Adrenal gland (tissue), 12 donors: ENCODE results near the gene MYO5B. TPM values are rescaled to one million over a fixed set of nuclear protein-coding genes. Genes with fewer than 3 reads are reported as not detected.
"Not testable (repeated sequence)": the region's sequence is repeated elsewhere in the genome, so short reads cannot be mapped to it uniquely, and the experiment has no call there.

ENCODE experiments used
- DNase-seq, 7 donors: peaks; one replicate each; pipeline ENCODE4 v3.0.0-alpha.2; 2019 to 2020
- H3K27ac ChIP-seq, 5 donors: fragments of 200-600 bp; sonication (generic) in 4 of 5; 1 replicate in 3 of 5; 2 replicates in 2 of 5; pipeline versions ENCODE4 v1.5.1 to v1.8.0; 2016 to 2020; ENCODE audit warnings: mild to moderate bottlenecking in 1 of 5
- H3K27me3 ChIP-seq: fragments of 200-600 bp; 2 replicates; pipeline ENCODE4 v1.8.0; 2021
- H3K36me3 ChIP-seq, 2 donors: fragments of 200-600 bp; replicated peaks in 1 of 2; 1 replicate in 1 of 2; 2 replicates in 1 of 2; pipeline versions ENCODE4 v1.5.1 to v1.8.0; 2018 to 2022
- H3K4me1 ChIP-seq, 2 donors: fragments of 200-600 bp; replicated peaks in 1 of 2; 1 replicate in 1 of 2; 2 replicates in 1 of 2; pipeline versions ENCODE4 v1.5.1 to v1.8.0; 2018 to 2021
- H3K4me3 ChIP-seq, 4 donors: fragments of 200-600 bp; sonication (generic) in 3 of 4; one replicate each; pipeline ENCODE4 v1.5.1; 2016 to 2018
- H3K9me3 ChIP-seq, 3 donors: fragments of 200-600 bp; sonication (generic) in 1 of 3; replicated peaks in 1 of 3; 1 replicate in 2 of 3; 2 replicates in 1 of 3; pipeline versions ENCODE4 v1.5.1 to v1.8.0; 2016 to 2021
- POLR2A ChIP-seq, 2 donors: fragments of 450-650 bp; IDR thresholded peaks; one replicate each; pipeline ENCODE4 v1.6.1; 2017; ENCODE audit warnings: antibody characterized with exemption in 2 of 2, mild to moderate bottlenecking in 2 of 2, moderate library complexity in 1 of 2
- WGBS, 4 donors: extraction: QIAGEN DNeasy Blood & Tissue Kit in 2 of 4; methylation state at CpG; one replicate each; pipeline versions ENCODE4 v1.1.5 to v1.1.7; 2013 to 2017; 5-methylcytosine and 5-hydroxymethylcytosine counted together
- intact Hi-C, 2 donors: fragments of 100-400 bp; cut with DNase I; formaldehyde crosslinking; loops; one replicate each; pipeline versions ENCODE4 v1.14.1 to v1.15.0; 2022 to 2023
- polyA plus RNA-seq, 3 donors: library from polyadenylated mRNA; stranded (reverse); fragments of 200-250 nt in 2 of 3; fragments of 350-450 nt in 1 of 3; fragmentation: Illumina TruSeq in 1 of 3; extraction: RNeasy Lipid Tissue Mini Kit (QIAGEN cat#74804) in 1 of 3; gene quantifications; one replicate each; pipeline ENCODE4 v1.2.3, GENCODE V29; 2013 to 2014
- total RNA-seq, 9 donors: library from RNA; depleted of rRNA in 4 of 9; stranded (reverse); fragments of >200 nt in 4 of 9; fragments of 120-200 nt in 1 of 9; fragmentation: NEBNext Ultra II Directional in 1 of 9; extraction: Animal tissue kit (Norgen Biotek cat#: 25700) in 1 of 9; gene quantifications; one replicate each; pipeline versions ENCODE4 v1.1.0 to v1.2.4, GENCODE V29; 2013 to 2023
- TF ChIP-seq, protein P1 (sequence below), 6 experiments: fragments of 450-650 bp in 4 of 6; fragments of 200-600 bp in 2 of 6; sonication (generic) in 1 of 6; IDR thresholded peaks; 1 replicate in 5 of 6; 2 replicates in 1 of 6; pipeline versions ENCODE4 v1.5.1 to v1.8.0; 2016 to 2021; ENCODE audit warnings: antibody characterized with exemption in 6 of 6, mild to moderate bottlenecking in 2 of 6, moderate library complexity in 1 of 6
- donor health status: healthy with polysubstance abuse.
- donor health status: Bipolar disorder and iron deficiency.
- donor health status: DM: yes; HTN: yes; CAD: no.
- donor health status: DM: no; HTN: no; CAD: no.
- donor health status: DM: no; HTN: no; CAD: no.
- donor health status: DM: yes; HTN: yes; CAD: no.

MYO5B gene
- total and polyA plus RNA-seq, 12 donors: 0.61 to 9.3 (median 2.9) TPM

DNA sequence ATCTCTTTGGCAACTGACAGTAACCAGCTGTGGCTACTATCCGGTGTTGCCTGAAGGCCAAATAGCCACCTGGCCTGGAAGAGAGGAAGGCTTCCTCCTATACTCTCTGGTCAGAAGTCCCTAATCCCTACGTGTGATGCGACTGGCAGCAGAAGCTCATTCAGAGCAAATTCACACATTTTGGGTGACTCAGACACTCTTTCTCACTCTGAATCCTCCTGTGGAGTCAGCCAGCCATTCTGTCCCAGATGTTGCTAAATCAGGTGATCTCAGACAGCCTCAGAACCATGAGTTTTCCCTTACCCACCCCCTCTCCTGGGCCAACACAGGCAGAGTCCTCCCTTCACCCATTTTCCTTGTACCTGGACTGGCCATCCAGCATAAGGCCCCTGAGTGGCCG lies 36.7 kb upstream of the MYO5B start:
- intact Hi-C loops: no loop called here
- no peak for DNase-seq
- Histone ChIP-seq H3K4me1 (no peaks in the 10 kb centered on the region), H3K27me3 (peaks cover 3% of the 10 kb centered on the region), H3K36me3 (no peaks in the 10 kb centered on the region), H3K9me3 (no peaks in the 10 kb centered on the region), H3K4me3 (no peak overlapping the region), H3K27ac (no peak overlapping the region)
- WGBS, 4 donors: 81 to 91% (median 88%) methylated on average over 4 of the region's 4 CpGs
- TF ChIP-seq, protein P1, sequence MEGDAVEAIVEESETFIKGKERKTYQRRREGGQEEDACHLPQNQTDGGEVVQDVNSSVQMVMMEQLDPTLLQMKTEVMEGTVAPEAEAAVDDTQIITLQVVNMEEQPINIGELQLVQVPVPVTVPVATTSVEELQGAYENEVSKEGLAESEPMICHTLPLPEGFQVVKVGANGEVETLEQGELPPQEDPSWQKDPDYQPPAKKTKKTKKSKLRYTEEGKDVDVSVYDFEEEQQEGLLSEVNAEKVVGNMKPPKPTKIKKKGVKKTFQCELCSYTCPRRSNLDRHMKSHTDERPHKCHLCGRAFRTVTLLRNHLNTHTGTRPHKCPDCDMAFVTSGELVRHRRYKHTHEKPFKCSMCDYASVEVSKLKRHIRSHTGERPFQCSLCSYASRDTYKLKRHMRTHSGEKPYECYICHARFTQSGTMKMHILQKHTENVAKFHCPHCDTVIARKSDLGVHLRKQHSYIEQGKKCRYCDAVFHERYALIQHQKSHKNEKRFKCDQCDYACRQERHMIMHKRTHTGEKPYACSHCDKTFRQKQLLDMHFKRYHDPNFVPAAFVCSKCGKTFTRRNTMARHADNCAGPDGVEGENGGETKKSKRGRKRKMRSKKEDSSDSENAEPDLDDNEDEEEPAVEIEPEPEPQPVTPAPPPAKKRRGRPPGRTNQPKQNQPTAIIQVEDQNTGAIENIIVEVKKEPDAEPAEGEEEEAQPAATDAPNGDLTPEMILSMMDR (IDR thresholded peaks at IDR 0.05): no peak
- no peak for TF ChIP-seq POLR2A (IDR thresholded peaks at IDR 0.05)

DNA sequence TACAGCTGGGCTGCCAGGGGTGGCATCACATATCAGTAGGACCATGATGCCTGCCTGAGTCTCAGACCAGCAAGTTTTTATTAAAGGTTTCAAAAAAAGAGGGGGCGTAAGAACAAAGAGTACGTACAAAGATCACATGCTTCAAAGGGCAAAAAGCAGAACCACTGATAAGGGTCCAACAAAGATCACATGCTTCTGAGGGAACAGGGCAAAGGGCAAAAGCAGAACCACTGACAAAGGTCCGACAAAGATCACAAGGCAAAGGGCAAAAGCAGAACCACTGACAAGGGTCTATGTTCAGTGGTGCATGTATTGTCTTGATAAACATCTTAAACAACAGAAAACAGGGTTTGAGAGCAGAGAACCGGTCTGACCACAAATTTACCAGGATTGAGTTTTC lies 25.3 kb upstream of the MYO5B start:
- H3K27me3 ChIP-seq, H3K4me1 ChIP-seq, H3K27ac ChIP-seq, intact Hi-C loops, DNase-seq, H3K36me3 ChIP-seq, H3K4me3 ChIP-seq: not testable (repeated sequence)
- 70 to 89% (median 78%) methylated on average over 4 of the region's 4 CpGs for WGBS, 4 donors
- H3K9me3 ChIP-seq: peaks cover 0 to 11% (median 0%) of the 10 kb centered on the region in 3 donors

DNA sequence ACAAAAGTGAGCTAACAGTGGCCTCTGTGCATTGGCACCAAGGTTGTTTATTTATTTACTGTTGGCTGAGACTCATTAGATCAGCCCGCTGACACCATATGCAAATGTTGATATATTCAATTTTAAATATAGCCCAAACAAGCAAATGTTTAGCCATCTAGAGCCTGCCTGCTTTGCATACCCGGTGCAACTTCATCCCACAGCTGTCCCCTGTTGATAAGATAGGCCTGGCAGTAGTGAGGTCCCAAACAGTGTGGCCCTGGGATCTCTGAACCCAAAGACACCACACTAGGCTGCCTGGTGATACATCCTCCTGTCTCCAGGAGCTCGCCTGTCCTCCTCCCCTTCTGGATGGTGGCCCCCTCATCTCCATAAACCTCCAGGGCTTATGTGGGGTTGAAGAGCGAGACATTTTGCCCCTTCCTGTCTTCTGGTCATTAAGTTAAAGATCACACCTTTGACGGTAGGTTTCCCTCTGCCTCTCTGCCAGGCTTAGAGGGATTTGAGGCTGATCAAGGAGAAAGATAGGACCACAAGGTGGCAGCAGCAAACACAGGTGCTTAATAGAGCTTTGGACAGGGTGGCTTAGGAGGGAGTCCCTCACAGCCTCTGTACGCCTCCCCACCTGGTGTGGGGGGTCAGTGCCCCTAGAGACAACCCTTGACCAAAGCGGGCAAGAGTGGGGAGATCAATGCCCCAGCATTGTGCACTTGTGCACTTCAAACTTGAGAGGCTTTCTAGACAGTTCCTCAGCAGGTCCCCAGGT lies 23.7 kb upstream of the MYO5B start:
- intact Hi-C loops: loop anchor here (5.0 kb wide), 3 partner anchors 139 to 214 kb away; no protein-coding TSS in a partner anchor
- Histone ChIP-seq H3K4me3 (no peak overlapping the region), H3K36me3 (no peaks in the 10 kb centered on the region), H3K4me1 (no peaks in the 10 kb centered on the region), H3K9me3 (peaks cover 0 to 11% (median 0%) of the 10 kb centered on the region in 3 donors), H3K27me3 (peaks cover 3% of the 10 kb centered on the region), H3K27ac (no peak overlapping the region)
- peak in 3 of 7 donors; percentile 24 to 54 (median 50) for DNase-seq
- 43 to 60% (median 53%) methylated on average over 6 to 7 of the region's 7 CpGs for WGBS, 4 donors
- no peak for TF ChIP-seq POLR2A (IDR thresholded peaks at IDR 0.05)
- TF ChIP-seq, protein P1 (IDR thresholded peaks at IDR 0.05): peak in 5 of 6 experiments; percentile 8 to 47 (median 40)

DNA sequence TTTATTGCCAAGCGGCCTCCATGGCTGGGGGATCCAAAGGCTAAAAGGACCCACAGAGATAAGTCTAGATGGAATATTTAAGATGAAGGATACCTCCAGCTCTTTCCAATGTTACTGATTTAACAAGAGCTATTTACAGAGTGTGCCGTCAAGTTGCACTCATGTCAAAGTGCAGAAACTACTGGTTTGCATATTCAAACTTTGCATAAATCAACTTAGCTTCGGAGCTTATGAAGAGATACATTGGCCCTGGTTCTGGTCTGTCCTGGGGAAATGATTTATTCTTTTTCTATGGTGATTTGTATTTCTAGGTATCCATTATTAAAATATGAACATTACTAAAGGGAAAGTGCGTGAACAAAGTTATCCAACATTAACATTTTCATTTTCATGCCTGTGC lies 14.4 kb upstream of the MYO5B start:
- DNase-seq: no peak
- TF ChIP-seq, protein P1 (IDR thresholded peaks at IDR 0.05): no peak
- TF ChIP-seq POLR2A (IDR thresholded peaks at IDR 0.05): no peak
- no peaks in the 10 kb centered on the region for H3K9me3 ChIP-seq
- H3K36me3 ChIP-seq: no peaks in the 10 kb centered on the region
- H3K4me3 ChIP-seq: no peak overlapping the region
- H3K4me1 ChIP-seq: no peaks in the 10 kb centered on the region
- no peak overlapping the region for H3K27ac ChIP-seq
- intact Hi-C loops: no loop called here
- 76 to 89% (median 88%) methylated on average over 4 of the region's 4 CpGs for WGBS, 4 donors
- peaks cover 5% of the 10 kb centered on the region for H3K27me3 ChIP-seq

DNA sequence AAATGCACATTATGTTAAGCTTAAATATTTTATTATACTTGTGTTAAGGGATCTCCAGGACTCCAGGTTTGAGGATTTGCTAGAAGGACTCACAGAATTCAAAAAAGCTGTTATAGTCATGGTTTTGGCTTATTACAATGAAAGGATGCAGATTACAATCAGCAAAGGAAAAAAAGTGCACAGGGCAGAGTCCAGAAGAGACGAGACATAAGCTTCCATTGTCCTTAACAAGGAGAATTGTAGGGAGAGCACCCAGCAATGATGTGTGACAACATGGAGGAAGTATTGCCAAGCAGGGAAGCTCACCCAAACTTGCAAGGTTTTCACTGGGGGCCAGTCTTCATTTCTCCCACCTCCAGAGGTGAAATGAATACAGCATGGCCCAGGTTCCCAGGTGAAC lies 12.8 kb upstream of the MYO5B start:
- H3K27ac ChIP-seq: no peak overlapping the region
- WGBS, 4 donors: 52 to 76% (median 65%) methylated on average over 1 of the region's 1 CpG
- H3K36me3 ChIP-seq: no peaks in the 10 kb centered on the region
- no peaks in the 10 kb centered on the region for H3K9me3 ChIP-seq
- intact Hi-C loops: no loop called here
- H3K4me3 ChIP-seq: no peak overlapping the region
- DNase-seq: no peak
- peaks cover 5% of the 10 kb centered on the region for H3K27me3 ChIP-seq
- H3K4me1 ChIP-seq: no peaks in the 10 kb centered on the region
- TF ChIP-seq, protein P1 (IDR thresholded peaks at IDR 0.05): no peak
- TF ChIP-seq POLR2A (IDR thresholded peaks at IDR 0.05): no peak
